GM12873 (cell line): Measurements from ENCODE around the gene DDX3X.

Experiments
- CTCF ChIP-seq: IDR thresholded peaks from 2 replicates; pipeline ENCODE4 v1.5.1; 2012; ENCODE audit warnings: low read depth, mild to moderate bottlenecking, moderate library complexity, low read length, control low read depth; ENCODE audit not compliant: insufficient read depth; ENCODE audit errors: missing control alignments

Gene DDX3X

DNA sequence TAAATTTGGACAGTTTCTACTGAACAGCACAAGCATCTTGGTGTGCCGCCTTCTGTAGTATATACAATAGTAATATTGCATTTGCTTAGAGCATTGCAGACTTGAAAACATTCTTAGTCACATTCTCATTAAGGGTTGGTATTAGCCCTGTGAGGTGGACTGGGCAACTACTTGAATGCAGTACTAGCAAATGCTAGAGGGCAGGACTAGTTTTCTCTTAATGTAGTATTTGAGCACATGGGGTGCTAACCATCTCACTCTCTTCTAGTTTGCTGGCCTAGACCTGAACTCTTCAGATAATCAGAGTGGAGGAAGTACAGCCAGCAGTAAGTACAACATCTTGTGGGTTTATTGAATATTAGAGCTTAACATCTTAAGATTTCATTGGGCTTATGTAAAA lies 3.2 kb downstream of the DDX3X start:
- TF ChIP-seq CTCF, result no peak

- TF ChIP-seq CTCF, result no peak
These were observed 4.5 kb downstream of the DDX3X start for GRCh38 chrX:41338436-41338835.

GRCh38 chrX:41339148-41339547 lies 5.2 kb downstream of the DDX3X start:
- TF ChIP-seq CTCF, result no peak

GRCh38 chrX:41344053-41344452 lies 10.1 kb downstream of the DDX3X start:
- TF ChIP-seq CTCF, result no peak

DNA sequence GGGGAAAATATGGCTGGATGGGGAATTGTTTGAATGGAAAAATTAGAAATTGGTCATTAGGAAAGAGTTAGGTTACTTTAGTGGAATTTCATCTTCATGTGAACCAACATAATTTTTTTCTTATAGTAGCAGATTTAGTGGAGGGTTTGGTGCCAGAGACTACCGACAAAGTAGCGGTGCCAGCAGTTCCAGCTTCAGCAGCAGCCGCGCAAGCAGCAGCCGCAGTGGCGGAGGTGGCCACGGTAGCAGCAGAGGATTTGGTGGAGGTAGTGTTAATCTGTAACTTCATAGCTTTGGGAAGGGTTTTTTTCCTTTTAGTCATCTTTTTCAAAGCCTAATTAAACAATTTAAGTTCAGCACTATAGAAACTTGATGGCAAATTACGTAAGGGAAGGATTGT lies 13.2 kb downstream of the DDX3X start:
- no peak for TF ChIP-seq CTCF

GRCh38 chrX:41348551-41348950 lies 14.6 kb downstream of the DDX3X start:
- no peak for TF ChIP-seq CTCF

DNA sequence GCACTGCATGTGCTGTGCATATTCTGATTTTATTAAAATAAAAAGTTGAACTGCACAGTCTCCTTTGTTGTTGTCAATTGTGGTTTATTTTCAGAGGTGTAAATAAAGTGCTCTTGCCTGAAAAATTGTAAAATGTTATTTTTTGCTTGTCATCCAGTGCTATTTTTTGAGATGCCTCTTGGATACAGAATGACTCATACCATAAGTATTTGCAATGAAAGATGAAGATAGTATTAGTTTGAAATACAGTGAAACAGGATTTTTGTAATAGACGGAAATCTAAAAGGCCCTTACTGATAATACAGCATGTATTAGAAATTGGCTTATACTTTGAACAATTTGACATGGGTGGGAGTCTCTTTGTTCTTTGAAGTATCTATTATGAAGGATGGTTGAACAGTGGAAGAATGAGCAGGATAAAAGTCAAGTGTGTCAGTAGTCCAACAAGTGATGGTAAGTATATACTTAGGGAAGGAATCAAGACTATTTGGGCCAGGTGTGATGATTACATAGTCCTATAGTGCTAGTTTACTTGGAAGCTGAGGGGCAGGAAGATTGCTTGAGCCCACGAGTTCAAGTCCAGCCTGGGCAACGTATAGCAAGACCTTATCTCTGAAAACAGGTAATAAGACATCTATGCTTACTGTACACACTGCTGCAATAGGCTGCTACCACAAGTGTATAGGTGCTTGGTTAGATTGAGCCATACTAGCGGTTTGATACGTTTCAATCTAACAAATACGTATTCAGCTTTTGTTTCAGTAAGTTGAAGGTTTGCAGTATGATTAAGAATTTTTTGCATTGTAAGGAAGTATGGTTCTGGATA lies 16.4 kb downstream of the DDX3X start:
- TF ChIP-seq CTCF, result no peak
